GM13977 (cell line): ENCODE results near the gene PGP.
"Not testable (repeated sequence)": the region's sequence is repeated elsewhere in the genome, so short reads cannot be mapped to it uniquely, and the experiment has no call there.

Experiments
- DNase-seq: peaks from one replicate; pipeline ENCODE4 v3.0.0; 2012; ENCODE audit warnings: low spot score
- in situ Hi-C: fragments of 300-500 bp; cut with MboI; formaldehyde crosslinking; loops from one replicate; pipeline ENCODE4 v1.12.0; 2022; ENCODE audit warnings: low sequenced_read_pairs, low pct_unique_long_range_greater_than_20kb, mixed read lengths, inconsistent platforms; ENCODE audit not compliant: unreplicated experiment
- TF ChIP-seq, protein P1 (sequence below): IDR thresholded peaks from 2 replicates; pipeline ENCODE4 v1.5.1; 2012; ENCODE audit warnings: mild to moderate bottlenecking, control low read depth; ENCODE audit not compliant: insufficient read depth; ENCODE audit errors: extremely low read depth, missing control alignments

Gene PGP

DNA sequence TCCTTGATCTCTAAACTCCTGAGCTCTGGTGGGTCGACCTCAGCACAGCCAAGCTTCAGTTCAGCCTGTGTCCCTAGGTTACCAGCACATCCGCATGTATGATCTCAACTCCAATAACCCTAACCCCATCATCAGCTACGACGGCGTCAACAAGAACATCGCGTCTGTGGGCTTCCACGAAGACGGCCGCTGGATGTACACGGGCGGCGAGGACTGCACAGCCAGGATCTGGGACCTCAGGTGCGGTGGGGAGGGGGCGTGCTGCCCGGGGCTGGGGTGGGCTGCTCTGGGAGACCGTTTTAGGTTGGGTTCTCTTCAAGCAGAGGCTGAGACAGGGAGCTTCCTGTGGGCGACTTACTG, 8.2 kb downstream of the PGP start:
- DNase-seq = no peak
- in situ Hi-C loops = no loop called here
- TF ChIP-seq, protein P1, sequence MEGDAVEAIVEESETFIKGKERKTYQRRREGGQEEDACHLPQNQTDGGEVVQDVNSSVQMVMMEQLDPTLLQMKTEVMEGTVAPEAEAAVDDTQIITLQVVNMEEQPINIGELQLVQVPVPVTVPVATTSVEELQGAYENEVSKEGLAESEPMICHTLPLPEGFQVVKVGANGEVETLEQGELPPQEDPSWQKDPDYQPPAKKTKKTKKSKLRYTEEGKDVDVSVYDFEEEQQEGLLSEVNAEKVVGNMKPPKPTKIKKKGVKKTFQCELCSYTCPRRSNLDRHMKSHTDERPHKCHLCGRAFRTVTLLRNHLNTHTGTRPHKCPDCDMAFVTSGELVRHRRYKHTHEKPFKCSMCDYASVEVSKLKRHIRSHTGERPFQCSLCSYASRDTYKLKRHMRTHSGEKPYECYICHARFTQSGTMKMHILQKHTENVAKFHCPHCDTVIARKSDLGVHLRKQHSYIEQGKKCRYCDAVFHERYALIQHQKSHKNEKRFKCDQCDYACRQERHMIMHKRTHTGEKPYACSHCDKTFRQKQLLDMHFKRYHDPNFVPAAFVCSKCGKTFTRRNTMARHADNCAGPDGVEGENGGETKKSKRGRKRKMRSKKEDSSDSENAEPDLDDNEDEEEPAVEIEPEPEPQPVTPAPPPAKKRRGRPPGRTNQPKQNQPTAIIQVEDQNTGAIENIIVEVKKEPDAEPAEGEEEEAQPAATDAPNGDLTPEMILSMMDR = no peak

DNA sequence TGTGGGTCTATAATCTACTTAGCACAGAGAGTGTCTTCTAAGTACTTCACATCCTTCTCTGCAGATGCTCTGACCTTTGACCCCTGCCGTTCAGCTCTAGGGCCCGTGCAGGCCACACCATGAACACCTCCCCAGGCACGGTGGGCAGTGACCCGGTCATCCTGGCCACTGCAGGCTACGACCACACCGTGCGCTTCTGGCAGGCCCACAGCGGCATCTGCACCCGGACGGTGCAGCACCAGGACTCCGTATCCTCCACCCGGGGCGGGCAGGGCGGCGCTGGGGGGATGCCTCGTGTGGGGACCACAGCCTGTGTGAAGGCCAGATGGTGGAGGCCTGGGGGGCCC, 8.7 kb downstream of the PGP start:
- DNase-seq = no peak
- TF ChIP-seq, protein P1 = no peak
- in situ Hi-C loops = no loop called here

DNA sequence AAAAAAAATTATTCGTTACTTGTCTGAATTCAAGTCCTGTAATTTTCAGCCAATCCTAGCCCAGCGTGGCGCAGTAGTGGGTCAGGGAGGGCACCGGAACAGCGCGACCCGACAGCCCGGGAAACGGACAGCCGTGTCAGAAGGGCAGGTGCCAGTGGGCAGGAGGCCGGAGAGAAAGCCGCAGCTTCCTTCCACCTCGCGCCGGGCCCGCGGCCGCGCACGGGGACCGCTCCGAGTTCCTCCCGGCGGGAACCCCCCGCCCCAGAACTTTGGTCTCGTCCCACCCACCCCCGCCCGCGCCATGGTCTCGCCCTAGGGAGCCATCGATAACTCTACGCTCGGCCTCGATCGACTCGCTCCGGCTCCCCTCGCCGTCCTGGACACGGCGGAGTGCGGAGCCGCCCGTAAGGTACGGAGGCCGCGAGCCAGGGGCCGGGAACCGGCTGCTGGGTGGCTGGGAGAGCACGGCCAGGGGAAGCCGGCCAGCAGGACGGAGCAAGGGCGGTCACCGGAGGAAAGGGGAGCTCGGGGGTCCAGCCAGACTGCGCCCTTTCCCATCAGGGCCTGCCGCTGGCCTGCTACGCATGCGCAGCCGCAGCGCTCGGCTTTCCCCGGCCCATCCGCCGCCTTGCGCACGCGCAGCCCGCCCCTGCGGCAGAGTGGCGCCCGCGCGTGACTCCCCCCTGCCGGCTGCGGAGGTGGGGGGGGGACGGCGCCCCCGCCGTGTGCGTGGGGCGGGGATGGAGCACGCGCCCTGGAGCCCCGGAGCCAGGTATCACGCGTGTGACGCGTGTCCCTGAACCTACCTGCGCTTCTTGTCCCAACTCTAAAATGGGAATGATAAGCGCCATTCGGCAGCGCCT, 9.3 kb downstream of the PGP start, which contains the start of gene MLST8:
Gene MLST8, plus strand, starts transcription at position 351 of the 863 bp plus-strand sequence. CDS start 632 bp downstream, outside the sequence.
- DNase-seq = peak; percentile 99
- TF ChIP-seq, protein P1 = peak; percentile 9

DNA sequence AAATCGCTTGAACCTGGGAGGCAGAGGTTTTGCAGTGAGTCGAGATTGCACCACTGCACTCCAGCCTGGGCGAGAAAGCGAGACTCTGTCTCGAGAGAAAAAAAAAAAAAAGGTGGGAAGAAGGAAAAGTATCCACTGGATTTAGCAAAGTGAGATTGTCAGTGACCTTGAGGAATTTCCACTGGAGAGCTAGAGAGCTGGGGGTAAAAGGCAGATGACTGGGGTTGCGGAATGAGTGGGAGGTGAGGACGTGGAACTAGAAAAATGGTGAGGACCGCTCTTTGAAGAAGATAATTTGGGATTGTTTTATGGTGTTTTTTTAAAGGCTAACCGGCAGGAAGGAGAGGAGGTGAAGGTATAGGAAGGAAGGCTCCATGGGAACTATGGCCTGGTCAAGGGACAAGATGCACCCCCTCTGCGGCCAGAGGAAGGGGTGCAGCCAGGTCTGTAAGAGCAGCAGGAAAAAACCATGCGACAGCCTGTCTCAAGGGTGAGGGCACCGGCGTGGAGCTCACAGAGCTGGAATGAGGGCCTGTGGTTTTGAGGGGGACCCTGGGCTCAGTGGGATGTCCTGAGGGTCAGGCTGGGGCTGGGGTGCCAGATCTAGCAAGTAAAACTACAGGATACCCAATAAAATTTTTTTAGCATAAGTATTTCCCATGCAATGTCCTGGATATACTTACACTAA, 10.1 kb downstream of the PGP start:
- no peak for DNase-seq
- in situ Hi-C loops = no loop called here
- TF ChIP-seq, protein P1 = no peak

More for the DNA sequence above, 9.3 kb downstream of the PGP start, which contains the start of gene MLST8:
- in situ Hi-C loops = no loop called here

DNA sequence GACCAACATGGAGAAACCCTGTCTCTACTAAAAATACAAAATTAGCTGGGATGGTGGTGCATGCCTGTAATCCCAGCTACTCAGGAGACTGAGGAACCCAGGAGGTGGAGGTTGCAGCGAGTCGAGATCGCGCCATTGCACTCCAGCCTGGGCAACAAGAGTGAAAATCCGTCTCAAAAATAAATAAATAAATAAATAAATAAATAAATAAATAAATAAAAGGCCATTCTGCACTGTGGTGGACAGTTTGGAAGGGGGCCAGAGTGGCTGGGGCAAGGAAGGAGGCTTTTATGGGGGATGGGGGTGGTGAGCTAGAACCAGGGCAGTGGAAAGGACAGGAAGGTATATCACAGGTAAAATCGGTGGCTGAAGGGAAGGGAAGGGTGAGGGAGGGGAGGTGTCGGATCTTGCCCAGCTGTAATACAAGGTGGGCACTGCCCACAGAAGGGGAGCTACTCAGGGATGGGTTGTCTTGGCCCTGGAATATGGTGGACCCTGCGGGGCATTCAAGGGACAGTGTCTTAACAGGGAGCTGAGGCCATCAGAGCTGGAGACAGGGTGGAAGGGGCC, 11.4 kb downstream of the PGP start:
- DNase-seq, in situ Hi-C loops: not testable (repeated sequence)

DNA sequence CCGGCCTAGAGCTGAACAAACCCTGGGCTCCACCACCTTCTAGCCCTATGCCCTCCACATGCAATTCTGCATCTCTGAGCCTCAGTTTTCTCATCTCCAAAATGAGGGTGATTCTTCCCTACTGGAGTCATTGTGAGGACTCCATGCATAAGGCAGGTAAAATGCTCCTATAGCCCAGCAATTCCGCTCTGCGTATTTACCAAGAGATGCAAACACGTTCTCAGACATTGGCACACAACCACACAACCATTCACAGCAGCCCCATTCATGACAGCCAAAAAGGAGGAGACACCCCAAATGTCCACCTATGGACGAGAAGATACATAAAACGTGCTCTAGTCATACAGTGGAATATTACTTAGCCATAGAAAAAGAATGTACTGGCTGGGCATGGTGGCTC, 14.3 kb downstream of the PGP start:
- in situ Hi-C loops = no loop called here

More for the DNA sequence above, 14.3 kb downstream of the PGP start:
- no peak for DNase-seq
- TF ChIP-seq, protein P1 = no peak
